ENCODE results near the gene DCAKD. TPM values are rescaled to one million over a fixed set of nuclear protein-coding genes. Genes with fewer than 3 reads are reported as not detected.

Gene DCAKD
- total RNA-seq, 1 donor from 2014 or later: 19.3 TPM

DNA sequence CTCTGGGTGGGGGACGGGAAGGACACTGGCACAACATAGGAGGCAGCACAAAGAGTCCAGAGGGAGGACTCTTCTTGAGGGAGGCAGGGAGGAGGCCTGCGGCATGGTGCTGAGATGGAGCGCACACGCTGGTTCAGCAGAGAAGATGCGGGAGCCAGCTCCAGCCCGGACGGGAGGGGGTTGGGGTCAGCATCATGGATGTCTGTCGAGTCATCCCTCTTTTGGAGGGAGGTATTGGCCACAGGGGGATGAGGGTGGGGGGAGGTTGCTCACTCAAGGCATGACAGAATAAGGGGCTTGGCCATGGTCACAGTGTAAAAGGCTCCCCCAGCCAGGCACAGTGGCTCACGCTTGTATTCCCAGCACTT is 19.3 kb downstream of the DCAKD start:
- no peak for ATAC-seq
- DNase-seq (ENCODE audit: low spot score): no peak

DNA sequence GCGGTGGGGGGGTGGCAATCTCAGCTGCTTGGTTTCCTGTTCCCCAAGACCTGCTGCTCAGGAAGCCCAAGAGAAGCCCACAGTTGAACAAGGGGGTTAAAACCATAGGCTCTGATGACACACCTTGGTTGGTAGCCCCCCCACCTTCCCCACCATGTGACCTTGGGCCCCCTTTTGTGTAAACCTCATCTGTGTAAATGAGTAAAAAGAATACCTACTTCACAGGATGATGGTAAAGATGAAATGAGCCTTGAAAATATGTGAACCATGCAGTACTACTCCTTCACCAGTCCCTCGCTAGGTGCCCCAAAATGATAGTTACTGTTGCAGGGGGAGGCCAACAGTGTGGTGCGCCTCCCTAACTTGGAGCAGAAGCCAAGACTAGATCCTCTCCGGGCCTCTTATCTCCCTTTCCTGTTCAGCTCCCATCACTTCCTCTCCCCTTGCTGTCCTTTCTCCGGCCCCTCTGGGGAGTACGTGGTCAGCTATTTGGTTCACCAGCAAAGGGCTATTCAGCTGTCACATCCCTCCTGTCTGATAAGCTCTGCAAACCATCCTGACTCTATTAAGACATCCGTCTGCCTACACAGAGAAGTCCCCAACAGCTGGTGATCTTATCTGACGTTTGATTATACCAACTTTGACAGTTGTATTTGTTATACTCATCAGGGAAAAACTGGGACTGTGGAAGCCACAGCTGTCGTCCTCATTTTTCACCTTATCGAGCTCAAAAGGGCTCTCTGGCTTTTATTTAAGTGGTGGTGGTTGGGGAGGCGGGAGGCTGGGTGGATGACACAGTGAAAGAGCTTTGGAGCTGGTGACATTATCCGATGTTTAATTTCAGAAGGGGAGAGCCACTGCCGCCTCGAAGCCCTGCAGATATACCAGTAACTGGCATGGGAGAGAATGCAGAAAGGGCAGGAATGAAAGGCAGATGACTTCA is 19.9 kb downstream of the DCAKD start:
- ATAC-seq: peak; percentile 51
- no peak for DNase-seq (ENCODE audit: low spot score)

DNA sequence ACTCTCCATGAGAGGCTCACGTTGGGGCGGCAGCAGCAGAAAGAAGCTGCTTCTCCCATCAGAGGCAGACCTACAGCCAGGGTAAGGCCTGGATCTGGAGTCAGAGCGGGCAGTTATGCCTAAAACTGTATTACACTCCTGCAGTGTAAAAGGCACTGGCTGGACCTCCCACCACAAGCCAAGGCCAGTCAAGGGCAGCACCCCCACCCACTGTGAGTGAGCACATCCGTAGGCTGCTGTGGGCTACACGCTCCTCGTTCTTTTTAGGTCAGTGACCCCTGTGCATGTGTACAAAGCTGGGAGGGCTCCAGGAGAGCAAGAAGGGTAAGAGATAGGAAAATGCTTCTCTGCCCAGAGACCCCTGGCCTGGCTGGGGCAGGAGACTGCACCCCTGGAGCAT is 20.7 kb downstream of the DCAKD start:
- peak; percentile 68 for ATAC-seq
- DNase-seq (ENCODE audit: low spot score): no peak

DNA sequence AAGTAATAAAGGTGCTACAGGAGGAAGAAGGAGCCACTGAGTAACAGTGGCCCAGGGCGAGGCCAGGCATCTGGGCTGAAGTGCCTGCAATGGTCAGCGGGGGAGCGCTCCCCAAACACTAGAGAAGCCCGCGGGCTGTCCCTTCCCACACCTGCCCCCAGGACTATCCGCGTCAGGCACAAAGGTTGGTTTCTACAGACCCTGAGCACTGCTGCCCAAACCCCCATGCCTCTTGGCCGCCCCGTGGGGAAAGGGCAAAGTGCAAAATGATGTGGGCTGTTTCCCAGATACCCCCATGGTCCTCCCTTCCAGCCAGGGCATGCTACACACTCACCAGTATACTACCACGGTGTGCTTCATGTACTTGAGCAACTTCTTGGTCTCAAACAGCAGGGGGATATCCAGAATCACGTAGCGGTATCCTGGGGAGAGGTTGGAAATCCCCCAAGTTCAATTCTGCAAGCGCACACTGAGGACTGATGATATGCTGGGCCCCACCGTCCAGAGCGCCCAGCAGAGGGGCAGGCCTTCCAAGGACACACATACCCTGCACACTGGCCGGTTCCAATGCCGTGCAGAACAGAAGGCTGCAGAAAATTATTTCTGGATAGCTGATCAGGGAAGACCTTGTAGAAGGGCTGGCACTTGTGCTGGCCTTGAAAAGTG is 21.5 kb downstream of the DCAKD start:
- ATAC-seq (no peak), DNase-seq (ENCODE audit: low spot score) (no peak)

GRCh38 chr17:45029096-45029495 is 22.3 kb downstream of the DCAKD start:
- ATAC-seq (no peak), DNase-seq (ENCODE audit: low spot score) (no peak)

DNA sequence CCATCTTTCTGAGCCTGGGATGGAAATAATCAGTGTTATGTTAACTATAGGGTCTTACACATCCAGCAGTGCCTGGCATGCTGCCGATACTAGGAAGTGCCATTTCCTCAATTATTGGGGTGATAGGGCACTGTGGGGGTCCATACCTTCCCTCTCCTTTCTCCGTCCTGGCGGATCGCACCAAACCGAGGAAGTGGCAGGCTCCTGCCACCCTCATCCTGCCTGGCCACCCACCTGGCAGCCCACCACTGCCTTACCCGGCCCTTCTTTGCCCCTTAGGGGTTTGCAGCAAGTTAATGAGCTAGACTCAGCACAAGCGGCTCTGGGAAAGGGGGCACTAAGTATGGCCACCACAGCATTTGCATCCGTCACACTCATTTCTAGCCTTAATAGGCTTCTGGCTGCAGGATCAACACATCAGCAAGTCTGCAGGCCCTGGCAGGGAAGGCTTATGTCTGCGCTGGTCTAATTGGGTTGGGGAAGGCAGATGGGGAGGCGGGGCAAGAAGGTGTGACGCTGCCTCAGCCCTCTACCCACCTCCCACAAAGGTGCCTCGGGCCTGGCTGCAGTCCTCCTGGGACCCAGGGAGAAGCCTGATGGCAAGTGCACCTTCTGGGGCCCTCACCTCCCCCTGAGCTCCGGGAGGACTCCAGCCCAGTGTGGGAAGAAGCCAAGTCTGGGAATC is 28.6 kb downstream of the DCAKD start:
- DNase-seq (ENCODE audit: low spot score) (no peak), ATAC-seq (no peak)

DNA sequence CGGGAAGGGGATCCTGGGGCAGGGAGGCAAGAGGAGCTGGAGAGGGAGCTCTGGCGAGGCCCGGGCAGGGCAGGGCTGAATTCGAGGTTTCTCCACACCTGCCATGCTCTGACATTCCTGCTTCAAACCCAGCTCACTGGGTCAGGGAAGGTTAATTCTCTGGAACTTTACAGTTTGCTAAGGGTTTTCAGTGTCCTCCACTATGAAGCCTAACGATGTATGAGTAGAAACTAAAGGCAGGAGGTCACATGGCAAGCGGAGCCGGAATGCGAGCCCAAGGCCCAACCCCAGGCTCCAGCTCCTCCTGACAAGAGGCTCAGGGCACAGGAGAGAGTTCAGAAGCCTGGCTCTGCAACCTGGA is 29.2 kb downstream of the DCAKD start:
- ATAC-seq: peak; percentile 19
- DNase-seq (ENCODE audit: low spot score): no peak

- DNase-seq (ENCODE audit: low spot score): peak; percentile 74
- peak; percentile 87 for ATAC-seq
Observed at GRCh38 chr17:45021607-45022287, 29.7 kb downstream of the DCAKD start.

- ATAC-seq: no peak
- no peak for DNase-seq (ENCODE audit: low spot score)
Observed at GRCh38 chr17:45020354-45021138, 30.9 kb downstream of the DCAKD start.

- peak; percentile 63 for DNase-seq (ENCODE audit: low spot score)
- ATAC-seq: peak; percentile 73
Observed at GRCh38 chr17:45018848-45019711, 32.4 kb downstream of the DCAKD start.

DNA sequence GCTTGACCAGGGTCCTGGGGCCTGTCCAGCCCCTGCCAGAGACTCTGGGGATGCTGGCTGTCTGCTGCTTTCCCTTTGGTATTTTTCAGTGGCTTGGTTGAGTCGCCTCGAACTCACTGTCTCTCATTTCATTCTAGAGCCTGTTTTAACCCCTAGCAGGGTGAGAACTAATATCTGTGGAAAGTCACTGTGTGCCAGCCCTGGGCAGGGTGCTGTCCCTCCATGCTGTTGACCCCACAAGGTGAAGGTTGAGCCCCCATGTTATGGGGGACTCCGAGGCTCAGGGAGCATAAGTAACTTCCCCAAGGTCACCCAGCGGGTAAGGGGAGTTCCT is 33.0 kb downstream of the DCAKD start:
- ATAC-seq (no peak), DNase-seq (ENCODE audit: low spot score) (no peak)

- peak; percentile 48 for ATAC-seq
Observed at GRCh38 chr17:45016823-45017222, 34.6 kb downstream of the DCAKD start.

GRCh38 chr17:45016237-45016636 is 35.2 kb downstream of the DCAKD start:
- ATAC-seq (peak; percentile 49), DNase-seq (ENCODE audit: low spot score) (no peak)

More at GRCh38 chr17:45016823-45017222, 34.6 kb downstream of the DCAKD start:
- no peak for DNase-seq (ENCODE audit: low spot score)

- no peak for DNase-seq (ENCODE audit: low spot score)
- no peak for ATAC-seq
Observed at GRCh38 chr17:45013021-45013997, 38.1 kb downstream of the DCAKD start.

DNA sequence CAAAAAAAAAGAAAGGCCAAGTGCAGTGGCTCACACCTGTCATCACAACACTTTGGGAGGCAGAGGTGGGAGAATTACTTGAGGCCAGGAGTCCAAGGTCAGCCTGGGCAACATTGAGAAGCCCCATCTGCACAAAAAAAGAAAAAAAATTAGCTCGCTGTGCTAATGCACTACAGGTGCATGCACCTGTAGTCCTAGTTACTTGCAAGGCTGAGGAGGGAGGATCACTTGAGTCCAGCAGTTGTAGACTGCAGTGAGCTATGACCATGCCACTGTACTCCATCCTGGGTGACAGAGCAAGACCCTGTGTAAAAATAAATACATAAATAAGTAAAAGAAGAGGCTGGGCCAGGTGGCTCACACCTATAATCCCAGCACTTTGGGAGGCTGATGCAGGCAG is 39.7 kb downstream of the DCAKD start:
- no peak for ATAC-seq
- no peak for DNase-seq (ENCODE audit: low spot score)

GRCh38 chr17:45009676-45010467 is 41.6 kb downstream of the DCAKD start:
- no peak for ATAC-seq
- no peak for DNase-seq (ENCODE audit: low spot score)

DNA sequence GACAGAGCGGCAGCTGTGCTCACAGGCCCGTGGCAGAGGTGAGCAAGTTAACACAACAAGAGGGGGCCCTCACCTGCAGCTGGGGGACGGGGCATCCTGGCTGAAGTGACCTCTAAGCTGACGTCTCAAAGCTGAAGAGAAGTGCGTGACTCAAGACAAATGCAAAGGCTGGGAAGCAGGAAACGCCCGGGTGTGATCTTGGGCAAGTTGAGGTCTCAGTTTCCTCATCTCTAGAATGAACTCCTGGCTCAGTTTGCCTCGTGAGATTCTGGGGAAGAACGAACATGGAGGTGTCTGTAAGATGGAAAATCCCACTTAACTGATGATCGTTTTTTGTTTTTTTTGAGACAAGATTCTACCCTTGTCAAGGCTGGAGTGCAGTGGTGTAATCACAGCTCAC is 43.2 kb downstream of the DCAKD start:
- no peak for ATAC-seq

More for the DNA sequence above, 43.2 kb downstream of the DCAKD start:
- no peak for DNase-seq (ENCODE audit: low spot score)

All from left lobe of liver (tissue), 2 donors.